ENCODE data around the gene GTF3C1. TPM values are rescaled to one million over a fixed set of nuclear protein-coding genes. Genes with fewer than 3 reads are reported as not detected.
A peak's percentile ranks its signal among the peaks of the same experiment; 100 is the strongest.

The GTF3C1 gene
- total and polyA plus RNA-seq, 8 donors = 61.5 to 111 (median 97.7) TPM

- intact Hi-C loops (cut with DNase I) = no loop called here
- DNase-seq (no peak), ATAC-seq (peak; percentile 69)
- H3K4me1 ChIP-seq = peaks cover 0 to 7% of the 10 kb centered on the region in 2 donors
- H3K9me3 ChIP-seq = no peaks in the 10 kb centered on the region
- no peak overlapping the region for H3K4me3 ChIP-seq
- no peak for TF ChIP-seq CTCF (IDR thresholded peaks at IDR 0.05)
- H3K36me3 ChIP-seq = peaks cover 7 to 100% of the 10 kb centered on the region in 2 donors
- peak overlapping the region in 1 of 2 donors; percentile 40 for H3K27ac ChIP-seq
- H3K27me3 ChIP-seq = no peaks in the 10 kb centered on the region
These were observed 78.9 kb downstream of the GTF3C1 start for GRCh38 chr16:27470567-27471431.

GRCh38 chr16:27468941-27469531 lies 80.7 kb downstream of the GTF3C1 start:
- DNase-seq (no peak), ATAC-seq (no peak)
- no peak overlapping the region for H3K27ac ChIP-seq
- no peak for TF ChIP-seq CTCF (IDR thresholded peaks at IDR 0.05)
- intact Hi-C loops (cut with DNase I) = no loop called here
- H3K36me3 ChIP-seq = peaks cover 7 to 100% of the 10 kb centered on the region in 2 donors
- no peak overlapping the region for H3K4me3 ChIP-seq
- H3K9me3 ChIP-seq = no peaks in the 10 kb centered on the region
- peaks cover 0 to 7% of the 10 kb centered on the region in 2 donors for H3K4me1 ChIP-seq
- no peaks in the 10 kb centered on the region for H3K27me3 ChIP-seq

- TF ChIP-seq CTCF (IDR thresholded peaks at IDR 0.05) = no peak
- no peak overlapping the region for H3K27ac ChIP-seq
- peaks cover 7 to 100% of the 10 kb centered on the region in 2 donors for H3K36me3 ChIP-seq
- H3K4me3 ChIP-seq = no peak overlapping the region
- DNase-seq (no peak), ATAC-seq (no peak)
- H3K9me3 ChIP-seq = no peaks in the 10 kb centered on the region
- intact Hi-C loops (cut with DNase I) = no loop called here
- H3K4me1 ChIP-seq = peaks cover 0 to 10% of the 10 kb centered on the region in 2 donors
- no peaks in the 10 kb centered on the region for H3K27me3 ChIP-seq
These were observed 84.2 kb downstream of the GTF3C1 start for GRCh38 chr16:27465483-27465879.

- no peak for DNase-seq
These were observed 84.9 kb downstream of the GTF3C1 start for GRCh38 chr16:27464626-27465482.

More at GRCh38 chr16:27464626-27465482, 84.9 kb downstream of the GTF3C1 start:
- H3K4me1 ChIP-seq = peaks cover 0 to 4% of the 10 kb centered on the region in 2 donors
- H3K27me3 ChIP-seq = no peaks in the 10 kb centered on the region
- H3K36me3 ChIP-seq = peaks cover 7 to 100% of the 10 kb centered on the region in 2 donors
- ATAC-seq = no peak
- no peak for TF ChIP-seq CTCF (IDR thresholded peaks at IDR 0.05)
- intact Hi-C loops (cut with DNase I) = no loop called here
- H3K27ac ChIP-seq = no peak overlapping the region
- no peak overlapping the region for H3K4me3 ChIP-seq
- H3K9me3 ChIP-seq = no peaks in the 10 kb centered on the region
